Ishikawa (cell line): ENCODE data around the gene ABLIM2.

ENCODE experiments used
- EGR1 ChIP-seq: IDR thresholded peaks from 2 replicates; pipeline ENCODE4 v1.6.1; 2012
- FOXM1 ChIP-seq: IDR thresholded peaks from 2 replicates; pipeline ENCODE4 v1.6.1; 2012; ENCODE audit warnings: low read depth, borderline replicate concordance
- TCF12 ChIP-seq: IDR thresholded peaks from 2 replicates; pipeline ENCODE4 v1.6.1; 2012; ENCODE audit warnings: low read depth

- TF ChIP-seq FOXM1: no peak
- no peak for TF ChIP-seq EGR1
- TF ChIP-seq TCF12: no peak
Measured at GRCh38 chr4:8132400-8132799, 26.2 kb downstream of the ABLIM2 start.
